WTC11 (cell line): Measurements from ENCODE around the gene CARD11. TPM values are rescaled to one million over a fixed set of nuclear protein-coding genes. Genes with fewer than 3 reads are reported as not detected.

Experiments used
- ATAC-seq: fragments of 200-7000 bp; cut with Tn5 transposase; 2 replicates; pipeline ENCODE4 v1.10.0; 2021; ENCODE audit warnings: mild to moderate bottlenecking, moderate library complexity
- CTCF ChIA-PET: fragments of 300-600 bp; sonication (Branson Sonifier 250); formaldehyde crosslinking; loops from one replicate; lab custom pipeline; 2021; ENCODE audit warnings: antibody characterized with exemption; lab: Charles Lee
- POLR2A ChIA-PET: fragments of 350-600 bp; sonication (Branson Sonifier 250); formaldehyde crosslinking; loops from one replicate; lab custom pipeline; 2021; ENCODE audit warnings: antibody characterized with exemption; lab: Charles Lee
- DNase-seq: peaks from one replicate; pipeline ENCODE4 v3.0.0; 2021; ENCODE audit warnings: low spot score
- H3K27ac Mint-ChIP-seq: 2 replicates; pipeline ENCODE4 v1.8.0; 2021; ENCODE audit warnings: mixed read lengths
- H3K27me3 Mint-ChIP-seq: 2 replicates; pipeline ENCODE4 v1.8.0; 2021; ENCODE audit warnings: low read depth, mild to moderate bottlenecking, moderate library complexity, mixed read lengths
- H3K36me3 Mint-ChIP-seq: 2 replicates; pipeline ENCODE4 v1.8.0; 2021; ENCODE audit warnings: mixed read lengths
- H3K4me1 Mint-ChIP-seq: 2 replicates; pipeline ENCODE4 v1.8.0; 2022; ENCODE audit warnings: mixed read lengths
- H3K4me3 Mint-ChIP-seq: 2 replicates; pipeline ENCODE4 v1.8.0; 2021; ENCODE audit warnings: mild to moderate bottlenecking, moderate library complexity, mixed read lengths
- H3K9me3 Mint-ChIP-seq: 2 replicates; pipeline ENCODE4 v1.8.0; 2021; ENCODE audit warnings: mixed read lengths
- CBFB ChIP-seq: sonication (generic); formaldehyde crosslinking; IDR thresholded peaks from 2 replicates; pipeline ENCODE4 v1.8.1; 2022; ENCODE audit warnings: mild to moderate bottlenecking, low read depth, missing genetic modification reagents
- MXD4 ChIP-seq: fragments of 250-450 bp; sonication (Bioruptor Pico); IDR thresholded peaks from 2 replicates; pipeline ENCODE4 v1.8.0; 2021; ENCODE audit warnings: mild to moderate bottlenecking, moderate library complexity, borderline replicate concordance
- NFYB ChIP-seq: sonication (generic); formaldehyde crosslinking; conservative IDR thresholded peaks from 2 replicates; pipeline ENCODE4 v1.8.0; 2022; ENCODE audit warnings: low read depth, missing genetic modification reagents
- NR3C1 ChIP-seq: sonication (generic); formaldehyde crosslinking; conservative IDR thresholded peaks from 2 replicates; pipeline ENCODE4 v1.8.1; 2023; ENCODE audit warnings: low read depth, mild to moderate bottlenecking, missing genetic modification reagents
- PRRX2 ChIP-seq: fragments of 250-450 bp; sonication (Bioruptor Pico); IDR thresholded peaks from 2 replicates; pipeline ENCODE4 v1.8.0; 2021; ENCODE audit warnings: mild to moderate bottlenecking
- RELA ChIP-seq: sonication (generic); formaldehyde crosslinking; IDR thresholded peaks from 2 replicates; pipeline ENCODE4 v1.8.1; 2022; ENCODE audit warnings: missing genetic modification reagents, mild to moderate bottlenecking, borderline replicate concordance
- RORB ChIP-seq: fragments of 250-450 bp; sonication (Bioruptor Pico); IDR thresholded peaks from 2 replicates; pipeline ENCODE4 v1.9.0; 2021; ENCODE audit warnings: mild to moderate bottlenecking
- TCF7 ChIP-seq: sonication (generic); formaldehyde crosslinking; IDR thresholded peaks from 2 replicates; pipeline ENCODE4 v1.8.0; 2022; ENCODE audit warnings: mild to moderate bottlenecking, low read depth, missing genetic modification reagents, moderate library complexity
- TEAD1 ChIP-seq: sonication (generic); formaldehyde crosslinking; IDR thresholded peaks from 2 replicates; pipeline ENCODE4 v1.8.0; 2022; ENCODE audit warnings: mild to moderate bottlenecking, missing genetic modification reagents
- TEAD4 ChIP-seq: sonication (generic); formaldehyde crosslinking; IDR thresholded peaks from 2 replicates; pipeline ENCODE4 v1.8.0; 2022; ENCODE audit warnings: mild to moderate bottlenecking, missing genetic modification reagents
- ZBTB21 ChIP-seq: sonication (generic); formaldehyde crosslinking; IDR thresholded peaks from 2 replicates; pipeline ENCODE4 v1.8.1; 2023; ENCODE audit warnings: mild to moderate bottlenecking, missing genetic modification reagents, borderline replicate concordance
- ZNF138 ChIP-seq: sonication (generic); formaldehyde crosslinking; conservative IDR thresholded peaks from 2 replicates; pipeline ENCODE4 v1.8.1; 2022; ENCODE audit warnings: mild to moderate bottlenecking, moderate library complexity, missing genetic modification reagents
- ZNF219 ChIP-seq: sonication (generic); formaldehyde crosslinking; IDR thresholded peaks from 2 replicates; pipeline ENCODE4 v1.8.0; 2023; ENCODE audit warnings: missing genetic modification reagents, mild to moderate bottlenecking, borderline replicate concordance
- ZNF281 ChIP-seq: sonication (generic); formaldehyde crosslinking; IDR thresholded peaks from 2 replicates; pipeline ENCODE4 v1.8.0; 2023; ENCODE audit warnings: mild to moderate bottlenecking, missing genetic modification reagents
- ZNF317 ChIP-seq: sonication (generic); formaldehyde crosslinking; IDR thresholded peaks from 2 replicates; pipeline ENCODE4 v1.8.1; 2023; ENCODE audit warnings: low read depth, mild to moderate bottlenecking, moderate library complexity, missing genetic modification reagents, borderline replicate concordance
- ZNF423 ChIP-seq: fragments of 250-450 bp; sonication (Bioruptor Pico); IDR thresholded peaks from 2 replicates; pipeline ENCODE4 v2.1.2; 2022; ENCODE audit warnings: mild to moderate bottlenecking, moderate library complexity
- total RNA-seq: library from RNA; stranded (reverse); gene quantifications from 3 replicates; pipeline ENCODE4 v1.2.3, GENCODE V29; 2021
- TF ChIP-seq, protein P1 (sequence below): sonication (generic); formaldehyde crosslinking; IDR thresholded peaks from 2 replicates; pipeline ENCODE4 v1.8.0; 2022; ENCODE audit warnings: mild to moderate bottlenecking, missing genetic modification reagents
- TF ChIP-seq, protein P2 (sequence below): sonication (generic); formaldehyde crosslinking; IDR thresholded peaks from 2 replicates; pipeline ENCODE4 v1.8.1; 2023; ENCODE audit warnings: mild to moderate bottlenecking, missing genetic modification reagents
- TF ChIP-seq, protein P3 (sequence below): fragments of 250-450 bp; sonication (Bioruptor Pico); IDR thresholded peaks from 2 replicates; pipeline ENCODE4 v1.9.0; 2021; ENCODE audit warnings: mild to moderate bottlenecking
- TF ChIP-seq, protein P4 (sequence below): sonication (generic); formaldehyde crosslinking; IDR thresholded peaks from 2 replicates; pipeline ENCODE4 v1.8.1; 2023; ENCODE audit warnings: mild to moderate bottlenecking, missing genetic modification reagents, borderline replicate concordance

CARD11 gene
- total RNA-seq, 1 experiment from 2014 or later: 40.8 TPM

DNA sequence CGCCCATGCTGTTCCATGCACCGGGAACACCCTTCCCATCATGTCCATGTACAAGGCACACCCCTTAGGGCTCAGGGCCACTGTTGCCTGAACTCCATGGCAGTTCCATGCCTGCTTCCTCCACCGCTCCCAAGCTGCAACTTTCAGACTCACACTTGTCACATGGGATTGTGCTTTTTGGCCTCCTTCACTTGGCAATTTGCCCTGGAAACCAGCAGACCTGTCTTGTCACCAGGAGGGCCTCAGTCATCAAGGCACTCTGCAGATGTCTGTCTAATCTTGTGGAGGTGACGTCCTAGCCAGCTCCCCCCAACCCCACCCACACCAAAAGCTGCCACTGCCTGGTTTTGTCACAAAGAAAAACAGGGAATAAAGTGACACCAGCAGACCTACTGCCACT is 47.5 kb downstream of the CARD11 start (continued):
- TF ChIP-seq TEAD4 (CRISPR knock-in tag): no peak
- TF ChIP-seq, all 79 proteins: peak for 0

DNA sequence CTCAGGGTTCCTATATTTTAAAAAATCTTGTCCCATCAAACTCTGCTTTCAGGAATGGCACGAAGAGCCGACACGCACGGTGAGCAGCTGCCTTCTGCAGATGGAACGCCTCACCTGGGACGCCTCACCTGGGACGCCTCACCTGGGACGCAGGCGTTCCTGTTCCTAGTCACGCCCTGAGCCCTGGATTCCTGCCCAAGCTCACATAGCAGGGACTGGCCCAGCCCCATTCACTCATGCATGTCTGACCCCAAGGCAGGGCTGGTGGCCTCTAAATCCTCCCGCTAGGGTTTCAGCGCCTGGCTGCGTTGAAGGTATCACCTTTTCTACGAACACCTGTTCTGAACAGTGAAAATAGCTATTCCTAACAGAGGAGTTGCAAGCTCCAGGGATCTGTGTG is 49.8 kb downstream of the CARD11 start:
- Mint-ChIP-seq H3K9me3 (peaks cover 42% of the 10 kb centered on the region), H3K4me3 (no peak overlapping the region), H3K4me1 (no peaks in the 10 kb centered on the region), H3K27ac (peak overlapping the region; percentile 41; the same call in 1 of the 2 replicates), H3K36me3 (peaks cover 33% of the 10 kb centered on the region), H3K27me3 (no peaks in the 10 kb centered on the region)
- ChIA-PET POLR2A (no interaction called here), CTCF (interaction anchor here (1.4 kb wide), 1 partner anchor 72 kb away, joined by 5 read pairs; no protein-coding TSS in a partner anchor)
- TF ChIP-seq, protein P1, sequence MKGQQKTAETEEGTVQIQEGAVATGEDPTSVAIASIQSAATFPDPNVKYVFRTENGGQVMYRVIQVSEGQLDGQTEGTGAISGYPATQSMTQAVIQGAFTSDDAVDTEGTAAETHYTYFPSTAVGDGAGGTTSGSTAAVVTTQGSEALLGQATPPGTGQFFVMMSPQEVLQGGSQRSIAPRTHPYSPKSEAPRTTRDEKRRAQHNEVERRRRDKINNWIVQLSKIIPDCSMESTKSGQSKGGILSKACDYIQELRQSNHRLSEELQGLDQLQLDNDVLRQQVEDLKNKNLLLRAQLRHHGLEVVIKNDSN: no peak
- TF ChIP-seq ZNF138 (CRISPR knock-in tag): no peak
- TF ChIP-seq ZNF423 (CRISPR knock-in tag): no peak
- no peak for TF ChIP-seq ZNF281 (CRISPR knock-in tag)
- no peak for TF ChIP-seq NR3C1
- no peak for TF ChIP-seq ZNF317
- no peak for TF ChIP-seq CBFB (CRISPR knock-in tag)
- TF ChIP-seq NFYB (CRISPR knock-in tag): no peak
- TF ChIP-seq PRRX2 (CRISPR knock-in tag): no peak
- TF ChIP-seq TEAD1 (CRISPR knock-in tag): no peak
- no peak for TF ChIP-seq ZBTB21
- TF ChIP-seq, protein P2, sequence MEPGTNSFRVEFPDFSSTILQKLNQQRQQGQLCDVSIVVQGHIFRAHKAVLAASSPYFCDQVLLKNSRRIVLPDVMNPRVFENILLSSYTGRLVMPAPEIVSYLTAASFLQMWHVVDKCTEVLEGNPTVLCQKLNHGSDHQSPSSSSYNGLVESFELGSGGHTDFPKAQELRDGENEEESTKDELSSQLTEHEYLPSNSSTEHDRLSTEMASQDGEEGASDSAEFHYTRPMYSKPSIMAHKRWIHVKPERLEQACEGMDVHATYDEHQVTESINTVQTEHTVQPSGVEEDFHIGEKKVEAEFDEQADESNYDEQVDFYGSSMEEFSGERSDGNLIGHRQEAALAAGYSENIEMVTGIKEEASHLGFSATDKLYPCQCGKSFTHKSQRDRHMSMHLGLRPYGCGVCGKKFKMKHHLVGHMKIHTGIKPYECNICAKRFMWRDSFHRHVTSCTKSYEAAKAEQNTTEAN: no peak
- TF ChIP-seq, protein P3, sequence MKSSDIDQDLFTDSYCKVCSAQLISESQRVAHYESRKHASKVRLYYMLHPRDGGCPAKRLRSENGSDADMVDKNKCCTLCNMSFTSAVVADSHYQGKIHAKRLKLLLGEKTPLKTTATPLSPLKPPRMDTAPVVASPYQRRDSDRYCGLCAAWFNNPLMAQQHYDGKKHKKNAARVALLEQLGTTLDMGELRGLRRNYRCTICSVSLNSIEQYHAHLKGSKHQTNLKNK (CRISPR knock-in tag): no peak
- TF ChIP-seq MXD4 (CRISPR knock-in tag): no peak
- TF ChIP-seq, protein P4, sequence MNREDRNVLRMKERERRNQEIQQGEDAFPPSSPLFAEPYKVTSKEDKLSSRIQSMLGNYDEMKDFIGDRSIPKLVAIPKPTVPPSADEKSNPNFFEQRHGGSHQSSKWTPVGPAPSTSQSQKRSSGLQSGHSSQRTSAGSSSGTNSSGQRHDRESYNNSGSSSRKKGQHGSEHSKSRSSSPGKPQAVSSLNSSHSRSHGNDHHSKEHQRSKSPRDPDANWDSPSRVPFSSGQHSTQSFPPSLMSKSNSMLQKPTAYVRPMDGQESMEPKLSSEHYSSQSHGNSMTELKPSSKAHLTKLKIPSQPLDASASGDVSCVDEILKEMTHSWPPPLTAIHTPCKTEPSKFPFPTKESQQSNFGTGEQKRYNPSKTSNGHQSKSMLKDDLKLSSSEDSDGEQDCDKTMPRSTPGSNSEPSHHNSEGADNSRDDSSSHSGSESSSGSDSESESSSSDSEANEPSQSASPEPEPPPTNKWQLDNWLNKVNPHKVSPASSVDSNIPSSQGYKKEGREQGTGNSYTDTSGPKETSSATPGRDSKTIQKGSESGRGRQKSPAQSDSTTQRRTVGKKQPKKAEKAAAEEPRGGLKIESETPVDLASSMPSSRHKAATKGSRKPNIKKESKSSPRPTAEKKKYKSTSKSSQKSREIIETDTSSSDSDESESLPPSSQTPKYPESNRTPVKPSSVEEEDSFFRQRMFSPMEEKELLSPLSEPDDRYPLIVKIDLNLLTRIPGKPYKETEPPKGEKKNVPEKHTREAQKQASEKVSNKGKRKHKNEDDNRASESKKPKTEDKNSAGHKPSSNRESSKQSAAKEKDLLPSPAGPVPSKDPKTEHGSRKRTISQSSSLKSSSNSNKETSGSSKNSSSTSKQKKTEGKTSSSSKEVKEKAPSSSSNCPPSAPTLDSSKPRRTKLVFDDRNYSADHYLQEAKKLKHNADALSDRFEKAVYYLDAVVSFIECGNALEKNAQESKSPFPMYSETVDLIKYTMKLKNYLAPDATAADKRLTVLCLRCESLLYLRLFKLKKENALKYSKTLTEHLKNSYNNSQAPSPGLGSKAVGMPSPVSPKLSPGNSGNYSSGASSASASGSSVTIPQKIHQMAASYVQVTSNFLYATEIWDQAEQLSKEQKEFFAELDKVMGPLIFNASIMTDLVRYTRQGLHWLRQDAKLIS (CRISPR knock-in tag): no peak
- TF ChIP-seq RORB (CRISPR knock-in tag): no peak
- no peak for TF ChIP-seq TCF7 (CRISPR knock-in tag)
- TF ChIP-seq ZNF219 (CRISPR knock-in tag): no peak
- no peak for TF ChIP-seq RELA (CRISPR knock-in tag)
- DNase-seq (no peak), ATAC-seq (no peak)
